T-helper 2 cell (primary cell): ENCODE data around the gene MSI2.

Experiments used
- DNase-seq, 5 experiments: peaks; one replicate each; pipeline versions ENCODE4 v3.0.0 to v3.0.0-alpha.2; 2012 to 2022

The MSI2 gene

DNA sequence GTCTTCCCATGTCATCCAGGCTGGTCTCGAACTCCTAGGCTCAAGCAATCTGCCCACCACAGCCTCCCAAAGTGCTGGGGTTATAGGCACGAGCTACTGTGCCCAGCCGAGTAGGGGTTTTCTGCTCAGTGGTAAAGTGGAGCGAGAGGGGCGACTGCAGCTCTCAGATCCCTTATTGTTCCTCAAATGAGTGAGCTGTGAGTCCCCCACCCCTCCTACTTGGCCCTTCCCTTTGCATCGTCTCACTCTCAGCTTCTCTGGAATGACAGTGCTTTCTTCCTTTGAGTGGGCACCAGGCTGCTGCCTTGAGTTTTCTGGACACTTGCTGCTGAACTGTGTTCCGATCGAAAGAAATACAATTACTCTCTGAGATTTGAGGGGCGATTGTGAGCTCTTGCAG lies 63.5 kb downstream of the MSI2 start:
- DNase-seq = no peak

DNA sequence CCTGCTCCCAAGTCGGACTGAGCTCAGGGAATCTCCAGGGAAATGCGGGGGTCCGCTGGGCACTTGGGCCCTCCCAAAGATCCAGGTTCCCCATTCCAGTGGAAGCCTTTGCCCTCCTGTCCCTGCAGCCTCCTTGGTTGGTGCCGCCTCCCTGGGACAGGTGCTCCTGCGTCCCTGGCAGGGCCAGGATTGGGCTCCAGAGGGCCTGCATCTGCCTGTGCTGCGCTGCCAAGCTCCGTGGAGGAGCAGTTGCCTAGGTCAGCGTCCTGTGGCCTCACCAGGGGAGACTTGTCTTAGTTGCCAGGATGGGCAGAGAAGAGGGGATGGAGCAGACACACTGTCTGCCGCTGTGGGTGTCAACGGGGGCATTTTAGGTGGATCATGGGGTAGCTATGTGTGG lies 67.1 kb downstream of the MSI2 start:
- DNase-seq = no peak

DNA sequence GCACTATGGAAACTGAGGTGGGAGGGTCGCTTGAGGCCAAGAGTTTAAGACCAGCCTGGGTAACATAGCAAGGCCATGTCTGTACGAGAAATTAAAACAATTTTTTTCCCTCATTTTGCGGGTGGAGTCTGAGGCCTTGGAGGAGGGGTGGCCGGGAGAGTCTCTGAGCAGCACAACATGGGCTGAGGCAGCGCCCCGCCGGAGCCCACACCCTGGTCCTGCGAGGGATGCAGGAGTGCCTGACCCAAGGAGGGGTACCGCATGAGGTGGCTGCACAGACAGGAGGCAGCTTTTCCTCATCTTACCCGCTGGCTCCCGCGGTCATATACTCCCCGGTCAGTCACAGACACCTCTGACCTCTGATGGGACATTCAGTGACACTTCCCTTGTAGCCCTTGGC lies 67.7 kb downstream of the MSI2 start:
- DNase-seq = no peak

DNA sequence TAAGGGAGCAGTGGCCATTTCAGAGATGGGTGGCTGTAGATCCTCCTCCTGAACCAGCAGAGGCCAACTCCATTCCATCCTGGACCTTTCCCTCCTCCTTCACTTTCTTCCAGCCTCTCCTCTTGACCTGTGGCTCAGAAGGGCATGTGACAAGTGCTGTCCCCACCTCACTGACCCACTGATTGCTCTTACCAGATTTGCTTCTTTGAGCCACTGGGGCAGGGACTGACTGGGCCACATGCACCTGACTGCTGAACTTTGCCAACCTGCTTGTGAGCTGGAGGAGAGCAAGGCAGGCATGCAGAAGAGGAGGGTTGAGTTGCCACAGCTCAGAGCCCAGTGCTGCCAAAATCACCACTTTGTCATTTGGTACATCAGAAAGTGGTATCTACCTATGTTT lies 68.3 kb downstream of the MSI2 start:
- no peak for DNase-seq

DNA sequence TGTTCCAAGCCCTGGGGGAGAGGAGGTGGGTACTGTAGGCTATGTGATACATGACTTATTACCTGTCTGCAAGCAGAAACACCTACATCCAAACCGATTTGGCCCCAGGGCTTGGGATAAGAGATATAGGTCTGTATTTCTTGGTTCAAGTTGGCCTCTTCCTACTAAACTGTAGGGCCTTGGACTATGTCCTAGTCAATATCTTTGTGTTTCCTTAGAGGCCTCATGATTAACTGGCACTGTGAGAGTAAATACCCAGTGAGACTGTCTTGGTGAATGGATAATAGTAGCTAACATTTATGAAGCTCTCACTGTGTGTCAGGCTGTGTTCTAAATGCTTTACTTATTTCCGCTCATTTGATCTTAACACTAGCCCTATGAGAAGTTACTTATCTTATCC lies 70.0 kb downstream of the MSI2 start:
- no peak for DNase-seq

DNA sequence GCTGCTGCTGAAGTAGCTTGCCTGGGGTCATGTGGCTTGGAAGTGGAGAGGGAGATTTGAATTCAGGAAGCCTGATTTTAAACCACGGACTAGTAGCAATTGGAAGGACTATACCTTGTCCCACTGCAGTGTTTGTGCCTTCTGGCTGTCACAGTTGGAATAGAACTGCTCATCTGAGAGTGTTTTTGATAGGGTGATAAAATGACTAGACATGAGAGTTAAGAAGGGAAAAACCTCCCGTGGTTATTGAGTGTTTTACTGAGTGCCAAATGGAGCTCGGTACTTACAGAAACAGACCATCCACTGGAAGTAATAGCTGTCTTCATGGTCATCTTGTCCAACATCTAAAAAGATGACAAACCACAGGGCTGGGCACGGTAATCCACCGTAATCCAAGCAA lies 70.4 kb downstream of the MSI2 start:
- DNase-seq = no peak

DNA sequence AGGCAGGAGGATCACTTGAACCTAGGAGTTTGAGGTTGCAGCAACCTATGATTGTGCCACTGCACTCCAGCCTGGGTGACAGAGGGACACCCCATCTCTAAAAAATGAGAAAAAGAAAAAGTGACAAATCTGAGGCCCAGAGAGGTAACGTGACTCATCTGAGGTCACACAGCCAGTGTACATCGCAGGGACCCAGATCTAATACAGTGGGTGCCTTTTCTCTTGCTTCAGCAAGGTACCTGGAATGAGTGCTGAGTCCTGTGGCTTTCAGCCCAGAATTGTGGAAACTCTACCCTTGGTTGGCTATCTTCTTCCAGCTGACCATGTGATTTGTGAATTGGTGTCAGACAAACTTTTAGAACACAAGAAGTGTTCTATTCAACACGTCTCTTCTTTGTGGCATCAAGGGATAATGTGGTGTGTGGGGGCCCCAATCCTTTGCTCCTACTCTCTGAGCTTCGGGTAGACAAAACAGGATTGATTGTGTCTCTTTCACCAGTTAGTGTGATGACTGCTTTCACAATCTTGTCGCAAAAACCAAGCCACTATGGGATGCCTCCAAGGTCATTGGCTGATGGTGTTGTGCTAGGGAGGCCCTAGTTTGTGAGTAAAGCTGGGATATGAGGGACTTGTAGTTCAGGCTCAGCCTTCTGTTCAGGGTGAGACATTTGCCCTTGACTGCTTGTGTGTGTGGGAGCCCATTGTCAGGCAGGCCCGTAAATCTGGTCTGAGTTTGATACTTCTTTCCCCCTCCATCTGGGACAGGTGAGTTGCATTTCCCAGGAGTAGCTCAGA lies 71.0 kb downstream of the MSI2 start:
- no peak for DNase-seq

DNA sequence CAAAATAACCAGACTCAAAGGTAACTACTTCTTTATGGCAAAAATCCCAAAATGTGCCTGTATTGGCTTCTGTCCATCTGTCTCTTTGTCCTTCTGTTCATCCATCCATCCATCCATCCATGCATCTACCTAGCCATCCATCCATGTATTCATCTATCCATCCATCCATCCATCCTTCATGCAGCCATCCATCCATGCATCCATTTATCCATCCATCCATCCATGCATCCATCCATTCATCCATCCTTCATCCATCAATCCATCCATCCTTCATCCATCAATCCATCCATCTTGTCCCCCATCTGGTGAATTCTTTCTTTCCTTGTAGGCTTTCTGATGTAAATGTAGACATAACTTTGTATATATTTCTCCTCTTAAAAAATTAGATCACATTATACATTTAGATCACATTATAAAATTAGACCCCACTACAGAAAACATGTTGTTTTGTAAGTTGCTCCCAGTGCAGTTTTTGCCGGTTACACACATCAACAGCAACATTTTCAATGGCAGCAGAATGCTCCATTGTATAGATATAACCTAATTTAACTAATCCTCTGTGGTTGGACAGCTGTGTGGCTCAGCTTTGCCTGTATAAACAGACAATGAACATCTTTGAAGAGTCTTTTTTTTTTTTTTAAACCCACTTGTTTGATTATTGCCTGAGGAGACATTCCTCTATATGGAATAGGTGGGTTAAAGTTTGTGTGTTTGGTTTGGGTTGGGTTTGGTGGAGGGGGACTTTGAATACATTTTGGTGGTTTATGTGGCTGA lies 72.0 kb downstream of the MSI2 start:
- no peak for DNase-seq

DNA sequence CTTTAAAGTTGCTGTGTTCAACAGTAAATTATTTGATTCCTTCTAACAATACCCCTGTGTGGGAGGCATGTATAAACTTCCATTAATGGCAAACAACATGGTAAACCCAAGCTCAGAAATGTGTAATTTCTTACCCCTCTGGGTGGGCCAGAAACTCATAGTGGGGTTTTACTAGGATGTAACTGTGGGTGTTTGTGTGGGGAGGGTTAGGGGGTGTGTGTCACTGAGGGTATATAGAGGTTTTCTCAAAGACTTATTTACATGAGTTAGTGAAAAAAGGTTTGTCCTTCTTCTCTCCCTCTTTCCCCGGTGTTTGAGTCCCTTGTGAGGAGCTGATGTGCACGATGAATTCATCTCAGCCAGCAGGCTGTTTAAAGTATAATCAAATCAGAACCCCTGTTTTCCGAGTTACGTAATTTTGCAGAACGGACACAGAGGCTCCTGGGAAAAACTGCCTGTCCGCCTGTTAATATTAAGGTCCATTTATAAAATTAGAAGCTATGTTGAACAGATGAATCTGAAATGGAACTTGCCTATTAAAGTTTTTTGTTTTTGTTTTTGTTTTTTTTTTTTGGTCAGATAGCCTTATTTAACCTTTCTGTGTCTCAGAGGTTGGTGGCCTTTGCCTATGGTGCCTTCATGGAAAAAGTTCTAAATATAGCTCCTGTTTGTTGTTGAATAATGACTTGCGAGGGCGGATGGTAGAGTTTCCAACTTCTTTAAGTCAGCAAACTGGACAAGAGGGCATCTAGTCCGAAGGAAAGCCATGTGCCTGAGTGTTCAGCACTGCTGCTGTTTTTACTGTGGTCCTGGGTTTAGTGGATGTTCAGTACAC lies 73.3 kb downstream of the MSI2 start:
- no peak for DNase-seq

DNA sequence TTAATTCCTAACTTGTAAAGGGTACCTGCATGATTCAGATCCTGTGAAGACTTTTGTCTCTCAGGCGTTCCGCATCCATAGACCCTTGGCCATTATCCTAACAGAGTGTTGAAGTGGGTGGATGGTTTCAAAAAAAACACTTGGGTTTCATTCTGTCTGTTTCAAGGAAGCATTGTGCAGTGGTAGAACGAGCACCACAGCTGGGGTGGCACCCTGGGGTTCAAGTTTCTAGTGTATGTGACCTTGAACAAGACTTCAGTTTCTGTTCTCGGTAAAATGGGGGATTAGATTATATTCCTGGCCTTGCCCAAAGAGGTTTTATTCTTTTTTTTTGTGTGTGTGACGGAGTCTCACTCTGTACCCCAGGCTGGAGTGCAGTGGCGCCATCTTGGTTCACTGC lies 74.3 kb downstream of the MSI2 start:
- DNase-seq = no peak

DNA sequence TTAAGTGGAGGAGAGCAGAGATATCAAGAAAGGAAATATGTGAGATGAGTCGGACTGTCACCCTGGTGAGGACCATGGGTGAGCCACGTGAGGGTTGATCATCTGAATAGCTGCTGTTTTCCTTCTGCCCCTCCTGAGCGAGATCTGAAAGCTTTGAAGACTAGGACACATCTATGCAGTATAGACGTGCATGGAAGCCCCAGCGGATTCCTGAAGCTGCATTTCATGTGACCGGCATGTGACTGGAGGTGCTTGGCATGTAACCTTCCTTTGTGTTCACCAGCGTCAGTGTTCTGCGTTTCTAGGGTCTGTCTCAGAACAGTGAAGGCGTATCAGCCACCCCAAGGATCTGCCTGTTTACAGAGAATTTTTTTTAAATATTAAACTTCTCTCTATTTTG lies 75.1 kb downstream of the MSI2 start:
- DNase-seq = no peak

DNA sequence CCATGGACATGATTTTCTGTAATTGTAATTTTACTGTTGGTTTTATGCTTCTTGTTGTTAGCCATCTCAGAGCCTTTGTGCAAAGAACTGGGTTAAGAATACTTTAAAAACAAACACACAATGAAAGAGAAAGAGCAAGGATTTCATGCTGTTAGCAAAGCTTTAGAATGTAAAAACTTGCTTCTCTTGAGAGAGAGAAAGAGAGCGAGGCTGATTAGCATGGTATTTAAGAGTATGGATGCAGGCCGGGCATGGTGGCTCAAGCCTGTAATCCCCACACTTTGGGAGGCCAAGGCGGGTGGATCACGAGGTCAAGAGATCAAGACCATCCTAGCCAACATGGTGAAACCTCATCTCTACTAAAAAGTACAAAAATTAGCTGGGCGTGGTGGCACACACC lies 76.2 kb downstream of the MSI2 start:
- no peak for DNase-seq

DNA sequence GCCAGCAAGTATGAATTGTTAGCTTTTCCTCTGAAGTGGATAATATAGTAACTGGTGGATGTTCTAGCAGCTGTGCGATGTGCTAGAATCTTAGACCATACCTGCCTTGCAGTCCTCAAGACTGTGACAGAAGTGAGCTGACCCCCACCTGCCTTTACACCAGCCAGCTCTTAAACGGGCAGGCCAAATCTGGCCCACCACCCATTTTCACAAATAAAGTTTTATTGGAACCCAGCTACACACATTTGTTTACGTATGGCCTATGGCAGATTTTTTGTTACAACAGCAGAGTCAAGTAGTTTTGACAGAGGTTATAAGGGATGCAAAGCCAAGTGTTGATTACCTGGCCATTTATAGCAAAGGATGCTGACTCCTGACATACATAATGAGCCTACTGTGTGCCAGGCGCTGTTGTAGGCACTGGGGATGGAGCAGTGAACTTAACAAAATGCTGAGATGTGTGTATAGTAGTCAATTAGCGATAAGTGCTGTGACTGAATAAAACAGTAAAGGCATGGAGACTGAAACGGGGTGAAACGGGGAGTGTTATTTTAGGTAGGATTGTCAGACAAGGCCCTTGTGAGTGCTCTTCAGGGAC lies 79.0 kb downstream of the MSI2 start:
- no peak for DNase-seq

DNA sequence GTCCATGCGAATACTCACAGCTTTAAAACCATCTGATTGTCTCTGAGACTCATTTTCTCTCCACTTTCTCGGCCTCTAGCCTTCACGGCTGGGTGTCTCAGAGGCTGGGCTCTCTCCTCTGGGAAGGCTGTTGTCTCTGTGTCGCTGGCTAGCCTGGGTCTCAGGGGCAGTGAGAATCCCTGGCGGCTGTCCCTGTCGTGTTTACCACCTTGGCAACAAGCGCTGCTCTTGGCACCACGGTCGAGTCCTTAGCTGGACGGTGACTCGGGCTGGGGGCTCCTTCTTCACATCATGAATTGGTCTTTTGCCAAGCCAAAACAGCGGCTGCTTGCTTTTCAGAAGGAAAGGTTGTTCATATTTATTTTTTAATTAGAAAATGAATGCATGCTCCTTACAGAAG lies 81.1 kb downstream of the MSI2 start:
- no peak for DNase-seq

DNA sequence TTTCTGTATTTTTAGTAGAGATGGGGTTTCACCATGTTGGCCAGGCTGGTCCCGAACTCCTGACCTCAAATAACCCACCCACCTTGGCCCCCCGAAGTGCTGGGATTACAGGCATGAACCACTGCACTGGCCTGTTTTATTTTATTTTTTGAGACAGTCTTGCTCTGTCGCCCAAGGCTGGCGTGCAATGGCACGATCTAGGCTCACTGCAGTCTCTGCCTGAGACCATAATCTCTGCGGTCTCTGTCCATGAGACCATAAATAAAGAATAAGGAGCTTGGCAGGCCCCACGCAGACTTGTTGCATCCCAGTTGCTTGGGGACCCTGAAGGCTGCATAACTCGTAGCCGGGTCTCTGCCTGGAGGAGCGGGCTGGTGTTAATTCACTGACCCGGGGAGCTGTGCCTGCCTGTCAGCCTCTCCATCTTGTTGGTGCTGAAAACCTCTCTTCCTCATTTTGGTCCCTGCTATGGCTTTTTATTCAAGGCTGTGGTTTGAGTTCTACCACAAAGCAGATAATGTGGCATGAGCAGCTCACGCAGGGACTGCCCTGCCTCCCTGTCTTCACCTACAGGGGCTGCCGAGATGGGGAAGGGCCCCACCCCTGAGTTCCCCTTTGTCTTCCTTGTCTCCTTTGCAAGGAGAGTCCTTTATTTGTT lies 82.1 kb downstream of the MSI2 start:
- DNase-seq = peak in 1 of 5 experiments; percentile 13

DNA sequence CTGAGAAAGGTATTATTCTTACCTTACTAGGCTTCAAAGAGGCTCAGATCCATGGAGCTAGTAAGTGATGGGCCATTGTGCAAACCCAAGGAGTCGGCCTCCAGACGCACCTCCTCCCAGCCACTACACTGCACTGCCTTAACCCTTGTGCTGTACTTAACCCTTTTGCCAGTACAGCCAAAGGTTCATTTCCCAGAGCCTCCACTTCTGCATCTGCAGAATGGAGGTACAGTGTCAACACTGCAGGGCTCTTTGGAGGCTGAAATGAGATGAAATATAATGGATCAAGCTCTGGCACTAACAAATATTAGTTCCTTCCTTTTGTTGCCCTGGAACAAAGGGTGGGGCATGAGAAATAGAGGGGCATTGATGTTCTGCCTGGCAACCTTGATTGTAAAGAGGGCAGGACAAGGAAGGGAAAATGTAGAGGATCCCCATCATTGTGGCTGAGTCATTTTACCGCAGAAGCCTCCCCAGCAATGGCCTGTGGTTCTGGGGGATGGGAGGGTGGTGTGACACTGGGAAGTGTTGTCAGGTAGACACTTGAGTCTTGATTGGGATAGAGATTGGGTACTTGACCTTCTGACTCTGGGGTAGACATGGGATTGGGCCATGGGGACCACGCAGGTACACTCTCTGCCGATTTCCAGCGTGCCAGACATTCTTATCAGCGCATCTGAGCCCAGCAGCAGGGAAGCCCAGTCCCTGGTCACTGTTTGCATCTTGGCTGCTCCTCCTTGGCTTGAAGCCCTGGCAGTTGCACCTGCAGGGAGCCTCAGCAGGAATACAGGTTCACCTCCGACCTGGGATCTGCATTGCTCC lies 84.0 kb downstream of the MSI2 start:
- DNase-seq = no peak

DNA sequence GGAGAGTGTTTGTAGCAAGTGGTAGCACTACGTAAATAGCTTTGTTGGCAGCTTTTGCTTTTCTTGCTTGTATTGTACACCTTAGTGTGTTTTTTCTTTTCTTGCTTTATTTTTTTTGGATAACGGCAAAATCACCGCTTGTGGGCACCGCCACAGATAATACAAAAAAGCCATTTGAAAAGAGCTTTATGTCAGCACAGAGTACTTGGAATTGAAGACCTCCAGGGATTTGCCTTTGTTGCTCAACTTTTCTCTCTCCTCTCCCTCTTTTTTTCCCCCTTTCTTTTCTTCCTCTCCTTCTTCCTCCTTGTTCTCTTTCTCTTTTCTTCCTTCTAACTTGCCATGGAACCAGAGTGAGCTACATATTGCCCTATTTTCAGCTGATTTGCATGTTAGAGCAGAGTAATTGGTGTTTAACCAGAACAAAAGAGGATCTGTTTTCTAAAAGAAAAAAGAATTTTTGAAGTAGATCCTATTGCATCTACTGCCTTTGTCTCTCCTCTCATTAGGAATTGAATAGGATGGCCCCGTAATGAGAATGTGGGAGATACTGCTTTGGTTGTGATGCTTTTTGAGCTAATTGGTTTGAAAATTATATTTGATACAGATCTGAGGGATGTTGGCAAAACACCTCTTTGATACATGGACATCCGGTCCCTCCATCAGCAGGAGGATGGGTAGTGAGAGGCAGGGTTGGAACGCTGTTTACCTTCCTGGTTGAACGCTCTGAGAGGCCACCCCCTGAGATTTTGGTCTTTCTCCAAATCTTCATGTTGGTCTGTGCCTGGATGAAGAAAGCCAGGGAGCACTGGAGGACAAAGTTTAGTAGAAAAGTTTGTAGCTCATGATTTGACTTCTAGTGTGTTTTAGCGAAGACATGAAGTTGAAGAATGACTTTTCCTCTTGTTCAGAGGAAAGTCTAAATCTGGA lies 85.6 kb downstream of the MSI2 start:
- DNase-seq = no peak

DNA sequence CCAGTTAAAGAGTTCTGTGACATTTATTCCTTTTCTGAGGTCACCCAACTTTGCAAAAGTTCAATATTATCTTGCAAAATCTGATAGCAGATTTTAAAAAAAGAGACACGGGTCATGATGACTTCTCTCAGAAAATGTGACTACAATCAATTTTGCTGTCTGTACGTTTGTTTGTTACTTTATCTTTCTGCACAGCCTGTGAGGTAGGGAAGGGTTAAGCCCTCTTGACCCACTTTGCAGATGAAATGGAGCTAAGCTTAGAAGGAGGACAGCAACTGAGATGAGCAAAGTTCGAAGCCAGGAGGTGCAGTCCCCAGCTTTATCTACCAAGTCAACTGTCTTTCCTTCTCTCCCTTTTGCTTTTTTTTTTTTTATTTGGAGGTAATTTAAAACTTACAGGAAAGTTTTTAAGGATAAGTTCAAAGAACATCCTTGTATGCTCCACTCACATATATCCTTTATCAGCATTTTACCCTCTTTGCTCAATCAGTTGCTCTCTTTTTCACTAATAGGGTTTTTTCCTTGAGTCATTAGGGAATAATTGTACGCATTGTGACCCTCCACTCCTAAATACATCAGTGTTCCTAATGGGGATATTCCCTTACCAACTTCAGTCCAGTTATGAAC lies 86.8 kb downstream of the MSI2 start:
- no peak for DNase-seq

DNA sequence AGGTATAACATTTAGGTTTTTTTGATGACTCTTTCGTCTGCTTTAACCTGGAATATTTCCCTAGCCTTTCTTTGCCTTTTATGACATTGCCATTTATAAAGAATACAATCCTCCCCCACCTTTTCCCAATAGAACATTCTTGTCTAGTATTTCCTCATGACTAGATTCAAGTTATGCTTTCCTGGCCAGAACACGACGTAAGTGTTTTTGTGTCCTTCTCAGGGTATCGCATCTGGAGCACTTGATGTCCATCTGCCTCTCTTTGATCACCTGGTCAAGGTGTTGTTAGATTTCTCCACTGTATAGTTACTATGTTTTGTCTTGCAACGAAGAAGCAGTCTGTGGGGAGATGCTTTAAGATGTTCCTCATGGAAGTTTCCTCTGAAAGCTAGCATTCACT lies 87.4 kb downstream of the MSI2 start:
- DNase-seq = no peak

DNA sequence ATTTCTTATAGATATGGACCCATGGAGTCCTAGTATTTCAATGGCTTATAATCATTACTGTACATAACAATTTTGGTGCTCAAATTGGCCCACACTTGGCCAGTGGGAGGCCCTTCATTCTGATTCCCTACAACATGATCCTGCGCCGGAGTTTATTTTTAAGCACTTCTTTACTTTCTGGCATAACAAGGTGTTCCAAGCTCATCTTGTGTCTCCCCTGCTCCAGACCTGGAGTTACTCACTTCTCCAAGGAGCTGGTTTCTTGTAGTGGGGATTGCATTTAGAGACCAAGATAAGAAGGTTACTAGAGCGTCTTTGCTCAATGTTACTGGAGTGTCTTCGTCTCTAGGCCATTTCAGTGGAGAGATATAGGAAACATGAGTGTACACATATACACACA lies 87.9 kb downstream of the MSI2 start:
- DNase-seq = no peak
